Panc1 (cell line): ENCODE results near the gene NR2F1. TPM values are rescaled to one million over a fixed set of nuclear protein-coding genes. Genes with fewer than 3 reads are reported as not detected.

ENCODE experiments used
- ATAC-seq: fragments of 200-7000 bp; cut with Tn5 transposase; 2 replicates; pipeline ENCODE4 v1.9.1; 2020; ENCODE audit warnings: mild to moderate bottlenecking, moderate library complexity
- BruUV-seq: library from RNA; stranded (reverse); fragments of 400-500 nt; replicated peaks from 2 replicates; lab custom pipeline; 2021; lab: Mats Ljungman, UMichigan
- CTCF ChIA-PET: fragments of 300-600 bp; sonication (Branson Sonifier 250); formaldehyde crosslinking; loops from one replicate; lab custom pipeline; 2022; ENCODE audit warnings: antibody characterized with exemption; lab: Charles Lee
- POLR2A ChIA-PET: fragments of 300-600 bp; sonication (Branson Sonifier 250); formaldehyde crosslinking; loops from one replicate; lab custom pipeline; 2022; ENCODE audit warnings: antibody characterized with exemption; lab: Charles Lee
- DNase-seq: peaks from one replicate; pipeline ENCODE4 v3.0.0-alpha.2; 2010; ENCODE audit warnings: low read depth, low spot score
- H3K27ac ChIP-seq: 2 replicates; pipeline ENCODE4 v1.5.1; 2011; ENCODE audit warnings: mild to moderate bottlenecking, low read length, inconsistent platforms
- H3K27me3 ChIP-seq: fragments of 200-500 bp; sonication (Bioruptor generic); 2 replicates; pipeline ENCODE4 v1.6.0; 2014; ENCODE audit warnings: low read length, inconsistent platforms; ENCODE audit not compliant: control insufficient read depth, insufficient read depth
- H3K36me3 ChIP-seq: fragments of 200-500 bp; sonication (Bioruptor generic); 2 replicates; pipeline ENCODE4 v1.5.1; 2014; ENCODE audit warnings: inconsistent platforms, mild to moderate bottlenecking, low read length, moderate library complexity; ENCODE audit not compliant: control insufficient read depth, insufficient read depth
- H3K4me1 ChIP-seq: 2 replicates; pipeline ENCODE4 v1.5.1; 2011; ENCODE audit warnings: inconsistent platforms, mild to moderate bottlenecking, low read length, moderate library complexity; ENCODE audit not compliant: control insufficient read depth, insufficient read depth
- H3K4me3 ChIP-seq, 2 experiments: 2 replicates each; pipeline ENCODE4 v1.5.1; 2011 to 2012; ENCODE audit warnings: low read depth in 2 of 2, low read length in 2 of 2, mild to moderate bottlenecking in 2 of 2, inconsistent platforms in 1 of 2, moderate library complexity in 1 of 2
- H3K9me3 ChIP-seq: fragments of 200-500 bp; sonication (Bioruptor generic); 2 replicates; pipeline ENCODE4 v1.5.1; 2014; ENCODE audit warnings: low read depth, mild to moderate bottlenecking, inconsistent platforms, low read length, moderate library complexity; ENCODE audit not compliant: control insufficient read depth, insufficient read depth
- CTCF ChIP-seq: fragments of 450-650 bp; IDR thresholded peaks from 2 replicates; pipeline ENCODE4 v1.5.1; 2017; ENCODE audit warnings: mild to moderate bottlenecking
- POLR2AphosphoS5 ChIP-seq: IDR thresholded peaks from 2 replicates; pipeline ENCODE4 v1.6.1; 2012; ENCODE audit warnings: mild to moderate bottlenecking, low read depth, low read length, moderate library complexity
- REST ChIP-seq, 2 experiments: IDR thresholded peaks; 2 replicates each; pipeline ENCODE4 v1.6.1; 2011 to 2012; ENCODE audit warnings: low read depth in 2 of 2, control low read depth in 1 of 2, low read length in 1 of 2, mild to moderate bottlenecking in 1 of 2, moderate library complexity in 1 of 2; ENCODE audit not compliant: insufficient read depth in 1 of 2
- SIN3A ChIP-seq: IDR thresholded peaks from 2 replicates; pipeline ENCODE4 v1.6.1; 2012; ENCODE audit warnings: low read depth, mild to moderate bottlenecking, low read length, moderate library complexity, borderline replicate concordance; ENCODE audit not compliant: insufficient read depth
- TCF7L2 ChIP-seq: IDR thresholded peaks from 2 replicates; pipeline ENCODE4 v1.6.1; 2011; ENCODE audit warnings: mild to moderate bottlenecking, low read depth, low read length, inconsistent platforms
- in situ Hi-C: cut with HindIII; loops from 2 replicates; pipeline ENCODE4 v1.10.0; 2016; ENCODE audit warnings: low sequenced_read_pairs, low pct_unique_long_range_greater_than_20kb
- intact Hi-C: fragments of 100-400 bp; cut with micrococcal nuclease; formaldehyde crosslinking; loops from one replicate; pipeline ENCODE4 v1.10.0; 2022; ENCODE audit not compliant: unreplicated experiment
- total RNA-seq: library from RNA; stranded (reverse); gene quantifications from one replicate; pipeline ENCODE4 v1.2.1, GENCODE V29; 2021; ENCODE audit not compliant: unreplicated experiment

The NR2F1 gene
- total RNA-seq, 1 experiment from 2014 or later, result 49.5 TPM

- BruUV-seq, result no TSS peak
- POLR2A ChIA-PET, result interaction anchor here (0.5 to 0.6 kb wide), 2 partner anchors 9 to 486 kb away, joined by 3 read pairs; no protein-coding TSS in a partner anchor
- H3K36me3 ChIP-seq, result peaks cover 2% of the 10 kb centered on the region; the same call in 1 of the 2 replicates
- TF ChIP-seq SIN3A, result 0 out of 2 replicates have a peak, but pooled peaks have one; percentile 41
- no peak; the same call in 1 of the 2 replicates for TF ChIP-seq CTCF
- 0 out of 2 replicates have a peak, but pooled peaks have one; percentile 48 for TF ChIP-seq TCF7L2
- in situ Hi-C loops (no loop called here), intact Hi-C loops (loop anchor here (5.0 kb wide), 1 partner anchor 327 kb away; no protein-coding TSS in a partner anchor)
- DNase-seq (no peak), ATAC-seq (peak; percentile 49)
- H3K27ac ChIP-seq, result peak overlapping the region; percentile 94
- CTCF ChIA-PET, result no interaction called here
- no peaks in the 10 kb centered on the region for H3K9me3 ChIP-seq
- no peaks in the 10 kb centered on the region for H3K27me3 ChIP-seq
- H3K4me3 ChIP-seq, result peak overlapping the region; percentile 68 to 71
- H3K4me1 ChIP-seq, result peaks cover 35% of the 10 kb centered on the region
Measured at GRCh38 chr5:93578813-93579691, 4.0 kb upstream of the NR2F1 start.

GRCh38 chr5:93579692-93580062 is 3.3 kb upstream of the NR2F1 start:
- Histone ChIP-seq H3K36me3 (peaks cover 2% of the 10 kb centered on the region; the same call in 1 of the 2 replicates), H3K27ac (peak overlapping the region; percentile 94), H3K9me3 (no peaks in the 10 kb centered on the region), H3K4me1 (peaks cover 35% of the 10 kb centered on the region), H3K4me3 (peak overlapping the region; percentile 68 to 71), H3K27me3 (no peaks in the 10 kb centered on the region)
- intact Hi-C loops (loop anchor here (2.0 to 10.0 kb wide), 3 partner anchors 221 to 1935 kb away; no protein-coding TSS in a partner anchor), in situ Hi-C loops (no loop called here)
- no peak for DNase-seq
- ChIA-PET POLR2A (no interaction called here), CTCF (no interaction called here)
- no peak for TF ChIP-seq POLR2AphosphoS5
- no peak for TF ChIP-seq SIN3A
- TF ChIP-seq REST (IDR thresholded peaks at IDR 0.05; ENCODE audit: insufficient read depth in 1 of 2, low read depth in 2 of 2, low read length in 1 of 2), result no peak
- TF ChIP-seq CTCF, result no peak
- TF ChIP-seq TCF7L2, result no peak
- peak; percentile 1 for ATAC-seq
- no TSS peak for BruUV-seq
